Muscle of arm (tissue), 12 donors: ENCODE data around the gene PRDM12. TPM values are rescaled to one million over a fixed set of nuclear protein-coding genes. Genes with fewer than 3 reads are reported as not detected.
"Not testable (repeated sequence)": the region's sequence is repeated elsewhere in the genome, so short reads cannot be mapped to it uniquely, and the experiment has no call there.

ENCODE experiments used
- DNase-seq: peaks from one replicate; pipeline ENCODE4 v3.0.0-alpha.2; 2013
- polyA plus RNA-seq, 12 donors: library from polyadenylated mRNA; unstranded; fragments of 120-200 nt; gene quantifications; one replicate each; pipeline ENCODE4 v1.2.1, GENCODE V29; 2013; ENCODE audit not compliant: insufficient read length in 12 of 12

PRDM12 gene
- polyA plus RNA-seq, 12 donors = not detected

DNA sequence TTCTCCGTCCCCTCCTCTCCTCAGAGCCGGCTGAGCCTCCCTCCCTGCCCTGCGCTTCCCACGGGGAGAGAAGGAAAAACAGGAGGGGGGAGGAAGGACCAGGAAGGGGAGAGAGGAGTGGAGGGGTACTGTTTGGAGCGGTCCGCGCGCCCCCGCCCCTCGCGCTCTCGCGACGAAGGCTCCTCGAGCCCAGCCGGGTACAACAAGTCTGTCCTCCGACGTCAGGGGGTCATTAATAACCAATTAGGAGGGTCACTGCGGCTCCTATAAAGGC, 480 bp upstream of the PRDM12 start:
- DNase-seq = no peak

DNA sequence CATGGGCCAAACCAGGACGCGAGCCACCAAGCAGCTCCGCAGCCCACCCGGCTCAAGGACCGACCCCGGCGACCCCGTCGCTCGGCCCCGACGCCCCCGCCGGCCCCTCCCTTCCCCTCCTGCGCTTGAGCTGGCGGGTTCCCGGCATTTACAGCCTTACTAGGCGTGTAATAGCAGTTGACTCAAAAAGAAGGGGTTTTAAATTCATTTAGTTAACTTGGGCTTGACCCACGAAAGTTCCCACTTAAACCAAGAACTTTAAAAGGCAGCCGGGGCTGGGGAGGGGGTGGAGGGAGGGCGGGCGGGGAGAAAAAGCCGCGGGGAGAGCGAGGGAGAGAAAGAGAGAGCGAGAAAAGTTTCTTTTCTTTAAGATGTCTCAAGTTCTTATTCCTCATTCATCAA, 636 bp downstream of the PRDM12 start:
- no peak for DNase-seq

DNA sequence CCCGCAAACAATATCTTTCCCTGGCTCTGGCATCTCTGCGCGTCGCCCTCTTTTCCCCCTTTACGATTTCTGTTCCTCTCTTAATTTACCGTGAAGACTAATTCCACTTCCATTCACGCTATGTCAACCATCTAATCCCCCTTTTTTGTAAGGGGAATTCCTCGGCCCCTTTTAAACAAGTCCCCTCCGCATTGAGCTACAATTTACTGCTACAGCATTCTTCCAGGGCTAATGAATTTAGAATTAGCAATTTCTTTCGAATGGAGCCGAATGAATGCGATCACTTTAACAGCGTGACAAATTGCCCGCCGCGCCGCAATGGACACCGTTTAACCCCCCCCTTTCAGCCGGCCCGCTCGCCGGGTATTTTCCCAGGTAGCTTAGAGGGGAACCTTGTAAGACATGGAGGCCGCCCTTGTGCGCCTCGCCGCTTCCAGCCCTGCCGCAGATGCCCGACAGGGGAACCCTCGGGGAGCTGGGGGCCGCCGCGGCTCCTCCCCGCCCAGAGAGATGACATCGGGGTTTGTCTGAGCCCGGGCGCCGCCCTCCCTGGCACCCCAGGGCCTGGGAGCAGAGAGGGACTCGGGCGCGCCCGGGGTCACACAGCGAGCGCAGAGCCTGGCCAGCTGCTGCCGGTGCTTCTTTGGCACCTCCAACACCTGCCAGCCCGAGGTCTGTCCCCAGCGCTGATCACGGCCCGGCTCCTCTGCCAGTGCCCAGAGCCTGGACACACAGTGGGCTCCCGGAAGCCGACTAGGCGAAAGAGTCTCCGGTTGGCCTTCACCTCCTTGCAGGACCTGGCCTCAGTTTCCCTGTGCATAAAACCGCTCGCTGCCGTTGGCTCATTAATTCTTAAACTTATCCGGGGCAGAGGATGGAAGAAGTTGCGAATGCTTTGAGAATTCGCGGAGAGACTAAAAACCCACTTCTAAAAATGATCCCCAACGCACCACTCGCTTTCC, 1.3 kb downstream of the PRDM12 start:
- no peak for DNase-seq

DNA sequence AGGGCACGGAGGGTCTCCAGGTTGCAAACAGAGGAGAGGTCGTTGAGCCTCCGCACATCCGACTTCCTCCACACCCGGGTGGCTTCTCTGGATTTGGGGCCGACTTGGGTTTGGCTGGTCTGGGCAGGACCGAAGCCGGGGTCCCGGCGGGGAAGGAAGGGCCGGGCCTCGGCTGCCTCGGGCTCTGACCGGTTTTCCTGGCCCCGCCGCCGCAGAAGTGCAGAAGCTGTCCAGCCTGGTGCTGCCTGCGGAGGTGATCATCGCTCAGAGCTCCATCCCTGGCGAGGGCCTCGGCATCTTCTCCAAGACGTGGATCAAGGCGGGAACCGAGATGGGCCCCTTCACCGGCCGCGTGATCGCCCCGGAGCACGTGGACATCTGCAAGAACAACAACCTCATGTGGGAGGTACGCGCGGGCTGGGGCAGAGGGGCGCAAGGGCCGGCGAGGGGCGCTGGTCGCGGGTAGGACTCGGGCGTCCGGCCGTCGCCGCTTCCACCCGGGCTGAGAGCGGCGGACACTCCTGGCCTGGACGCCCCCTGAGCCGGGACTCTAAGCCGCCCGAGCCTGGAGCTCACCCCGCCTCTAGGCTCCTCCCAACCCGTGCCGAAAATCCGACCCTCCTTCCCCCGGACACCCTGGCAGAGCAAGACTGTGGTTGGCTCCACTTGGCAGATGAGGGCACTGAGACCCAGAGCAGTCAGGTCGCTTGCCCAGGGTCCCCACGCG, 2.2 kb downstream of the PRDM12 start:
- no peak for DNase-seq

DNA sequence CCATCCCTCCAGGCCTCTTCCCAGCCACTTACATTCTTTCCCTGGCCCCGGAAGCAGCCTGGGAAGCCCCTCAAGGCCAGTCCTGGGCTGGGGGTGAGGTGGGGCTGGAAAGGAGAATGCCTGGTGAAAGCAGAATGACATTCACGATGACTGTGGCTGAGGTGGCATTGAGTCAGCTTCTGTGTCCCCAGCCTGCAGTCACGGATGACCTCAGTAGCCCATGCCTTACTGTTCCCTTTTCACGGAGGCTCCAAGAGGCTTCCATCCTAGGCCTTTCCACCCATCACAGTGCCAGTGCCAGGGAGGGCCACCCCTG, 2.7 kb downstream of the PRDM12 start:
- DNase-seq = no peak

DNA sequence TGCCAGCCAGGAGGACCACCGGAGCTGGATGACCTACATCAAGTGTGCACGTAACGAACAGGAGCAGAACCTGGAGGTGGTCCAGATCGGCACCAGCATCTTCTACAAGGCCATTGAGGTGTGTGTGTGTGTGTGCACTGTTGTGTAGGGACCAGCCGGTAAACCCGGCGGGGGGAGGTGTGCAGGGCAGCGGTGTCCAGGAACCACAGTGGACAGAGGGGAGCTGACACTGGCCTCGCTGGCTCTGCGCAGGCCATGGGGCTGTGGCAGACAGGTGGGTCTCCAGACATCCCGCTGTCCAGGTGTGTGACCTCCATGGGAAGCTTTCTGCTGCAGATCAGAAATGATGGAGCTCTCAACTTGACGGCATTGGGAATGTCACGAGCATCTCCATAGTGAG, 3.8 kb downstream of the PRDM12 start:
- no peak for DNase-seq

DNA sequence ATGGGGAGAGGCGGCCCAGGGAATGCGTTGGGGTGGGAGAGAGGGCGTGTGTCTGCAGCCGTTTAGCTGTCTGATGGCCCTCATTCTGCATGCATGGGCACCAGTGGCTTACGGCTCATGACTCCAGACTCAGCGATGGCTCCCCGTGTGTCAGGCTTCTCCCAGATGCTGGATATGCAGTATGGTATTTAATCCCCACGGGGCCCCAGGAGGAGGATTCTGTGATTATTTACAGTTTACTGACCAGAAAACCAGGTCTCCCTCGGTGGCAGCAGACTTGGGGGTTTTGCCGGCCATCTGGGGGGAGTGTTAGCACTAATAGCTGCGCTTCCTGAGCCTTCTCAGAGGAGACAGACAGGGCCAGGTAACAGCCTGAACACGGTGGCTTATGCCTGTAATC, 4.3 kb downstream of the PRDM12 start:
- DNase-seq = no peak

DNA sequence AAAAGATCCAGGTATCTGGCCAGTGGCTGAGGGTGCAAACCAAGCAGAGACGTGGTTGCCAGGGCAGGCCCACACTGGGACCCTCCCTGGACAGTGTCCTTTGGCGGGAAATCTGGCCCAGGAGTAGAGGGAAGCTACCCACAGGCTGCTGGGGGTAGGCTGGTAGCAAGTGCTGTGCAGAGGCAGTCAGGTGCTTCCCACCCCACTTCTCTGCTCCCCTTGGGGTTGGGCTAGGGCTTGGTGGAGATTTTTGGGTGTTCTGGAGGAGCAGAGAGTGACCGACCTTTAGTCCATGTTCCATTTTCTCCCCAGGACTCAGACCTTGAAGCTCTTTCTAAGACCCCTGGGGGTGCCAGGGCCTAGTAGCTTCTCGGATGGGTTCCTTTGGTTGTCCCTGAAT, 5.6 kb downstream of the PRDM12 start:
- no peak for DNase-seq

DNA sequence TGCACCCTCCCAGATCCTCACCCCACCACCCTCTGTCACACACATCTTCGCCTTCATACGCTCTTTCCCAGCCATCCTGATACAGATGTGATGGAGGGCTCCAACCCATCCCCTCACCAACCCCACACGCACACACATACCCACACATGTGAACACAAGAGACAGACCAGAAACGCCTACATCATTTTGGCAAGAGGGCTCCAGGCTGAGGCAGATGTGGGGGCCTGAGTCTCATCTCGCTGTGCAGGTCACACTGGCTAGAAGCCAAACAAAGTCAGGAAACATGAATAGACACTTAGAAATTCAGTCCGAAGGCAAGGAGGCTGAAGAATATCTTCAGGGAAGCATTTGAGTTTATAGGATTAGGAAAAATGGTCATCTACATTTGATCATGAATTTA, 6.2 kb downstream of the PRDM12 start:
- DNase-seq = no peak

DNA sequence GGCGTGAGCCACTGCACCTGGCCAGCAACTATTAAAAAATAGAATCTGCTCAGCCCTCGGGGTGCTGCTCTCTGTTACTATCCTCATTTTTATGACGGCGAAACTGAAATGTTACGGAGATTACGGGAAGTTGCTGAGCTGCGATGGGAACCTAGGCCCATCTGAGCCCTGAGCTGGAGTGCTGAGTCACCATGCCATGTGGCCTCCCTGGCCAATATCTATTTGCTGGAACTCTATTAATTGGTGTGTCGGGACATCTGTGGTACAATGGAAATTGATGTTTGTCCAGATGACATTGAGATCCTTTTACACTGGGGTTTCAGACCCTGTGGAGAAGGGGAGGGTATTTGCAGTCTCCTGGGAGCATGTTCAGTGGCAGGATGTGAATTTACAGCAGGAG, 8.1 kb downstream of the PRDM12 start:
- no peak for DNase-seq

DNA sequence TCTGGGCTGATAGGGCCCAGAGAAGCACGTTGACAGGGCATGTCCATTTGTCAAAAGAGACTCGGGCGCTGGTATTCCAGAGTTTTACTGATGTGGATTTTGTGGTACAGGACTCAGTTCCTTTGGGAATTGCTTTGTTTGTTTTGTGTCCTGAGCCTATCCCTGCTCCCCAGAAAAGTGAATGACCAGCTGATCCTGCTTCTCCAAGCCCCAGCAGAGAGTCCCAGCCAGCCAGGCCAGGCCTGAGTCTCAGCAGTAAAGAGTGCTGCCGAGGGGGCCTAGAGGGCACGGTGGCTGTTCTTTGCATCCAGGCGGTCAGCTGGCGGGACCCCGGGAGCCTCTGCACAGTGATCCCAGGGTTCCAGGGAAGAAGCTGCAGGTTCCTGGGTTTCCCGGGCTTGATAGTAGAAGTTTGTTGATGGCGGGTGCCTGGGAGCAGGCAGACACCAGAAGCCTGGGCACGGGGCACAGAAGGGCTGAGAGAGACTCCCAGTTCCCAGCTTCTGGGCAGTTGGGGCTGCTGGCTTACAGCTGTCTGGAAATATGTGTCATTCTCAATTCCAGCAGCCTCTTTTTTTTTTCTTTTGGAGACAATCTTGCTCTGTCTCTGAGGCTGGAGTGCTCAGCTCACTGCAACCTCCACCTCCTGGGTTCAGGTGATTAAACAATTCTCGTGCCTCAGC, 8.7 kb downstream of the PRDM12 start:
- DNase-seq = no peak

DNA sequence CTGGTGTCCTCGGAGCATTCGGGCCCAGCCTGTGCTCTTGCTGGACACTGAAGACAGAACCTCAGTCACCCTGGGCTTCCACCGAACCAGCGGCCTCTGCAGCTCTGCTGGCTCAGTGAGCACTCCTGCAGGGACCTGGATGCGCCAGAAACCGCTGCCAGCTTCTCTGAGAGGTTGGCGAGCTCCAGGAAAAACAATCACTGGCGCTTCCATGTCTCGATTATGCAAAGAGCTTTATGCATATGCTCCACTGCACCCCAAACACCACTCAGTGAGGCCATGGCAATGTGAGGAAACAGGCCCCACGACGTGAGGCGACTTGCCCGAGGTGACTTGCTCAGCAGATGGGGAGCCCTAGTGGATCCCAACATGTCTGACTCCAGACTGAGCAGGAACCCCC, 11.0 kb downstream of the PRDM12 start:
- DNase-seq = no peak

DNA sequence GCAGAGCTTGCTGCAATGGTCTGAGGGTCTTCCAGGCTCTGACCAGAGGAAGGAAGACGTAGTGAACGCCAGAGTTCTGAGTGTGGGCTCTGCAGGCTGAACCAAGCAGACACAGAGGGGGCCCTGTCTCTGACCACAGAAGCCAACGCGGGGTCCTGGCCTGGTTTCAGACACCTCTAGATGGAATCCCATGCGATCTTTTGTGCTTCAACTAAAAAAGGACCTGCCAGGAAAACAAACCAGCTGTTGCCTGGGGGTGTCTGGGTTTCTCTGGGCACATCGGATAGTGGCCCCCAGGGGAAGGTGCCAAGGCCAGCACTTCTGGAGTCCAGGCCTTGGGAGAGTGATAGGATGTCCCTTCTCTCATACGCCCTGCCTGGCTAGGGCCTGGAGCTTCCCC, 12.9 kb downstream of the PRDM12 start:
- no peak for DNase-seq

DNA sequence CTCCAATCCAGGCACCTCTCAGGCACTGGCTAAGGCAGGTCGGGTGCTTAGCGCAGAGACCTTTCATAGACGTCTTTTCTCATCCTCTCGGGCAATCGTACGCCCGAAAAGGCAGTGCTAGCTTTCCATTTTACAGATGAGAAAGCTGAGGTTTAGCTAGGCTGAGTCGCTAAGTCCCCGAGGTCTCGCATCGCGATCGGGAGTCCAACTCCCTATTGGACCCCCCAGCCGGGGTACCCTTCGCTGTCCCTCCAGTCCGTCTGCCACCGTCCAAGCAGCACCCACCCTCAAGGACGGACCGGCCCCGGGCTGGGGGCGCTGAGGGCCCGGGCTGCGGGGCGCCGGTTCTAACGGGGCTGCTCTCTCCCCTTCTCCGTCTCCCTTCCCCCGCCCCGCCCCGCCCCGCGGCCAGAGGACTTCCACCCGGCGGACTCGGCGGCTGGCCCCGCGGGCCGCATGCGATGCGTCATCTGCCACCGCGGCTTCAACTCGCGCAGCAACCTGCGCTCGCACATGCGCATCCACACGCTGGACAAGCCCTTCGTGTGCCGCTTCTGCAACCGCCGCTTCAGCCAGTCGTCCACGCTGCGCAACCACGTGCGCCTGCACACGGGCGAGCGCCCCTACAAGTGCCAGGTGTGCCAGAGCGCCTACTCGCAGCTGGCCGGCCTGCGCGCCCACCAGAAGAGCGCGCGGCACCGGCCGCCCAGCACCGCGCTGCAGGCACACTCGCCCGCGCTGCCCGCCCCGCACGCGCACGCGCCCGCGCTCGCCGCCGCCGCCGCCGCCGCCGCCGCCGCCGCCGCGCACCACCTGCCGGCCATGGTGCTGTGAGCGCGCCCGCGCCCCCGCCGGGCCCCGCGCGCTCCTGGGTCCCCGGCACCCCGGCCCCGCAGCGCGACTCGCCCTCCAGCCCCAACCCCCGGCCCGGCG, 16.7 kb downstream of the PRDM12 start:
- peak; percentile 49 for DNase-seq

DNA sequence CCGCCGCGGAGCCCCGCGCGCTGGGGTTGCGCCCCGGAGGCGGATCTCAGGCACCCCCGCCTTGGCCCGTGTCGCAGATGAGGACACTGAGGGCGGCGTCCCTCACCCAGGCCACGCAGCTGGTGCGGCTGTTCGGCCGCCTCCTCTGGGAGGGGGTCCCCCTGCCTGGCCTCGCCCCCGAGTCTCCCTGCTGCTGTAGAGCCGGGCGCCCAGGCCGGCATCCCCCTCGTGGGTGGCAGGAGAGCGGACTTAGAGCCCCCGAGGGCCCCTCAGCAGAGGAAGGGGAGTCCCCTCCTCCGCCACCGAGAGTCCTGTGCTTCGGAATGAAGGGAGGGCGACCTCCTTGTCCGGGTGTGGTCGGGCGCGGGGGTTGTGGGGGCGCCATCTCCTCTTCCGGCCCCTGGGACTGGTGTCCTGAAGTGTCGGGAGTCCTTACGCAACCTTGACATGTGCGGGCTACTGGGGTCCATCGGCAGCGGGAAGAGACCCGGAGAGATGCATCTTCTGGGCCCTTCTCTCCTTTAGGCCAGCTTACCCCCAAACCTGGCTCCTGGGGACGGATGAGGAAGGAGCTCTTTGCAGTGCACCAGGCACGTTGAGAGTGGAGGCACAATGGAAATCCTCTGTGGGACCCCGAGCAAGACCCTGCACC, 17.5 kb downstream of the PRDM12 start:
- DNase-seq = no peak

DNA sequence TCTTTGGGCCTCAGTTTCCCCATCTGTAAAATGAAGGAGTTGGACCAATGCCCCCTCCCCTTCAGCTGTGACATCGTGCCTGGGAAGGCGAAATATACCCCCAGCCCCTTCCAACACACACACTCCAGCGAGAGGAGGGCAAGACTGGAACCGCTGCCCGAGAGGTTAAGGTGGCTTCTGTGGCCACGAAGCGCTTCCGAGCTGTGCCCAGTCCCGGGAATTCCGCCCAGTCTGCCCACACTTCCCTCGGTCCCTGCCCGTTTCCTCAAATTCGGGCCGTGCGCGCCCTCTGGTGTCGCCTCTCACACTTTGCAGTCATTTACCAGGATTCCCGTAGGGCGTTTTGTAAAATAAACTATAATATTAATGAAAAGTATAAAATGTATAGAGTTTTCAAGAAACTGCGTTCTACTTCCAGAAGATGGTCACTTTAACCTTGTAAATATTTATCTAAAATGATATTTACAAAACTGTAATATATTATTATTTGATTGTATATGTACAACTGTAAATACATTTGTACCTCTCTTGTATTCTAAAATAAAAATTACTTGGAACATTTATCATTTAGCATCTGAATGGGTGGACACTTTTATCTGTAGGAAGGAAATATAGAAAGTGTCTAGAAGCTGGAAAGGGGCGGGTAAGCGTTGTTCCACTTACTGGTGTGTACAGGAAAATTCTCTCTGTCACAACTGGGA, 18.2 kb downstream of the PRDM12 start:
- DNase-seq = peak; percentile 65

DNA sequence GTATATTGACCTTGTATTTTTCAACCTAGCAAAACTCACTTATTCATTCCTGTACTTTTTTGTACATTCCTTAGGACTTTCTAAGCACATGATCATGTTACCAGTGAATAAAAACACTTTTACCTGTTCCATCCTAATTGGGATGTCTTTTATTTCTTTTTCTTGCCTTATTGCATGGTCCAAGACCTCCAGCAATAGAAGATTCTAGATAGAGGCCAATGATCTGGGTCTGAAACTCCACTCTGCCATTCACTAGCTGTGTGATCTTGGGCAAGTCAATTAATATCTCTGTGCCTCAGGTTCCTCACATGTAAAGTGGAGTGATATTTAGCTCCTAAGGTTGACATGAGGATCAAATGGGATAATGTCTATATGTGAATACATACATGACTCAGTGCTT, 20.7 kb downstream of the PRDM12 start:
- DNase-seq = no peak

DNA sequence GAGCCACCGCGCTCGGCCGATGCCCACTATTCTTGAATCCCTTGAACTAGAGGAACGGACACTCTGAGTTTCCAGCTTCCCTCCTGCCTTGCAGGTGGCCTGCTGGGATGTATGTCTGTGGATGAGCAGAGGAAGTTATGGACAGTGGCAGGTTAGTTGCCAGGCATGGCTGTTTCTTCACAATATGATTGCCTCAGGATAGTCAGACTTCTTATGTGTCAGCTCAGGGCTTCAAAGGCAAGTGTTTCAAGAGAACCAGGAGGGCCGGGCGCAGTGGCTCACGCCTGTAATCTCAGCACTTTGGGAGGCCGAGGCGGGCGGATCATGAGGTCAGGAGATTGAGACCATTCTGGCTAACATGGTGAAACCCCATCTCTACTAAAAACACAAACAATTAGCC, 21.6 kb downstream of the PRDM12 start:
- DNase-seq = not testable (repeated sequence)

DNA sequence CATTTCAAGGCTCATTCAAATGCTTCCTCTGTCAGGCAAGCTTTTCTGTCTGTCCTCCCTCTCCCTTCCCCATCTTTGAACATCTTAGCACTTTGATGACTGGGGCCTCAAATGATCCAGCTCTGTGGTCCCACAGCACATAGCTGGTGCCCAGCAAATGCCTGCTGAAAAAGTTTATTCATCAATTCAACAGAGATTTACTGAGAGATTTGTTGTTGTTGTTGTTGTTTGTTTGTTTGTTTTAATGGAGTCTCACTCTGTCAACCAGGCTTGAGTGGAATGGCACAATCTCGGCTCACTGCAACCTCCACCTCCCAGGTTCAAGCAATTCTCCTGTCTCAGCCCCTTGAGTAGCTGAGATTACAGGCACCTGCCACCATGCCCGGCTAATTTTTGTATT, 23.2 kb downstream of the PRDM12 start:
- no peak for DNase-seq

DNA sequence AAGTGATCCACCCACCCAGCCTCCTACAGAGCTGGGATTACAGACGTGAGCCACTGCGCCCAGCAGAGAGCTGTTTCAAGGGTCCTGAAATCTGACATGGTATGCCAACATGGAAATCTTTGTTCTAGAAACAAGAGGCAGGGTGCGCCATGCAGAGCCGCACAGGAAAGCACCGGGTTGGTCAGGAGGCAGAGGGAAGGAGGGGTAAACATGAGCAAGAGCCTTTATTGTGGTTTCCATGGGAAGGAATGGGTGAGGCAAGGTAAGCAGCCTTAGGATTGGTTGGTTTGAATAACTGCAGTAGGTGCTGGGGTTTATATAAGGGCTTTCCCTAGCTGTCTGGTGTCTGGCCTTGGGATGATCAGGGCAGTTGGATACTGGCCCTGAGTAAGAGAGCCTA, 23.7 kb downstream of the PRDM12 start:
- DNase-seq = no peak

DNA sequence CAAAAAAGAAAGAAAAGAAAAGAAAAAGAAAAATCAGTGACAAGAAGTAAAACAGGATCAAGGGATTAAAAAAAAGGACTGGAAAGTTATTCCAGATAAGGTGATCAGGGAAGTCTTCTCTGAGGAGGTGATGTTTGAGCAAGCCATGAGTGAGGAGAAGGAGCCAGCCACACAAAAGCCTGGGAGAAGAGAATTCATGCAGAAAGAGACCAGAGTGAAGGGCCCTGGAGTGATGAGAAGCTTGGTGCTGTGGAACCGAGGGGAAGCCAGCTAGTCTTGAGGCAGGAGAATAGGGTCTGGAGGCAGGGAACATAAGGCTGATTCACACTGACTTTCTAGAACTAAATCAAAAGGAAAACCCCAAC, 25.2 kb downstream of the PRDM12 start:
- DNase-seq = no peak
